OCI-LY7 (cell line): ENCODE results near the gene BCDIN3D. TPM values are rescaled to one million over a fixed set of nuclear protein-coding genes. Genes with fewer than 3 reads are reported as not detected.

Experiments
- BruUV-seq: library from RNA; stranded (reverse); fragments of 400-500 nt; replicated peaks from 2 replicates; lab custom pipeline; 2021; lab: Mats Ljungman, UMichigan
- CTCF ChIA-PET: fragments of 300-600 bp; sonication (Branson Sonifier 250); formaldehyde crosslinking; loops from one replicate; lab custom pipeline; 2022; ENCODE audit warnings: antibody characterized with exemption; ENCODE audit not compliant: unreplicated experiment; lab: Charles Lee
- POLR2A ChIA-PET: fragments of 300-600 bp; sonication (Branson Sonifier 250); formaldehyde crosslinking; loops from one replicate; lab custom pipeline; 2022; ENCODE audit warnings: antibody characterized with exemption; lab: Charles Lee
- DNase-seq: peaks from one replicate; pipeline ENCODE4 v3.0.0-alpha.2; 2015; ENCODE audit warnings: low spot score
- H2AFZ ChIP-seq: fragments of 200-600 bp; sonication (generic), shearing (Covaris generic); 2 replicates; pipeline ENCODE4 v1.6.1; 2014; ENCODE audit warnings: mild to moderate bottlenecking, antibody characterized with exemption, low read length, moderate library complexity
- H3K27ac ChIP-seq: fragments of 200-600 bp; sonication (generic); 2 replicates; pipeline ENCODE4 v1.5.1; 2014; ENCODE audit warnings: mixed run types, low read depth, mild to moderate bottlenecking, moderate library complexity, low read length, inconsistent platforms; ENCODE audit not compliant: poor library complexity, severe bottlenecking
- H3K36me3 ChIP-seq: fragments of 200-600 bp; sonication (generic); 2 replicates; pipeline ENCODE4 v1.6.1; 2014; ENCODE audit warnings: mild to moderate bottlenecking, antibody characterized with exemption, low read length, moderate library complexity, mixed read lengths; ENCODE audit not compliant: insufficient read depth
- H3K4me1 ChIP-seq: fragments of 200-600 bp; sonication (generic); 2 replicates; pipeline ENCODE4 v1.5.1; 2014; ENCODE audit warnings: mild to moderate bottlenecking, low read length; ENCODE audit not compliant: insufficient read depth, poor library complexity, severe bottlenecking
- H3K4me2 ChIP-seq: fragments of 200-600 bp; sonication (generic); 2 replicates; pipeline ENCODE4 v1.6.1; 2014; ENCODE audit warnings: mild to moderate bottlenecking, low read length
- H3K4me3 ChIP-seq: fragments of 200-600 bp; sonication (generic); 2 replicates; pipeline ENCODE4 v1.5.1; 2014; ENCODE audit warnings: mild to moderate bottlenecking, low read depth, low read length; ENCODE audit not compliant: poor library complexity, severe bottlenecking
- H3K79me2 ChIP-seq: fragments of 200-600 bp; sonication (generic); 2 replicates; pipeline ENCODE4 v1.6.1; 2016; ENCODE audit warnings: low read depth, mild to moderate bottlenecking, low read length, moderate library complexity, mixed read lengths; ENCODE audit not compliant: insufficient read depth
- H3K9me2 ChIP-seq: fragments of 200-600 bp; sonication (generic); 2 replicates; pipeline ENCODE4 v1.6.1; 2016; ENCODE audit warnings: mild to moderate bottlenecking, low read length, mixed read lengths; ENCODE audit not compliant: insufficient read depth
- H3K9me3 ChIP-seq: fragments of 200-600 bp; sonication (generic); 2 replicates; pipeline ENCODE4 v1.6.1; 2014; ENCODE audit warnings: mild to moderate bottlenecking, mixed run types, low read length, mixed read lengths
- H4K20me1 ChIP-seq: fragments of 200-600 bp; sonication (generic); 2 replicates; pipeline ENCODE4 v1.6.1; 2014; ENCODE audit warnings: mild to moderate bottlenecking, antibody characterized with exemption, low read length, moderate library complexity, mixed read lengths; ENCODE audit not compliant: insufficient read depth
- CTCF ChIP-seq: fragments of 200-600 bp; sonication (generic); conservative IDR thresholded peaks from 2 replicates; pipeline ENCODE4 v1.5.1; 2014; ENCODE audit warnings: mild to moderate bottlenecking, antibody characterized with exemption, low read length, moderate library complexity, mixed read lengths
- EZH2phosphoT487 ChIP-seq: fragments of 200-600 bp; sonication (generic); IDR thresholded peaks from 2 replicates; pipeline ENCODE4 v1.6.1; 2018; ENCODE audit warnings: low read depth, borderline replicate concordance, mild to moderate bottlenecking, mixed run types, antibody characterized with exemption, low read length, moderate library complexity, mixed read lengths
- intact Hi-C: fragments of 100-400 bp; cut with micrococcal nuclease; formaldehyde crosslinking; loops from one replicate; pipeline ENCODE4 v1.10.0; 2022; ENCODE audit not compliant: unreplicated experiment
- total RNA-seq, 2 experiments: library from RNA; depleted of rRNA in 1 of 2; stranded (reverse); fragments of >200 nt in 1 of 2; shearing (Covaris generic) in 1 of 2; gene quantifications; 2 replicates each; pipeline ENCODE4 v1.2.3, GENCODE V29; 2014 to 2022

BCDIN3D gene
- total RNA-seq, 2 experiments from 2014 or later: 8.4 to 10.1 TPM

- H3K4me1 ChIP-seq: no peaks in the 10 kb centered on the region
- no peak overlapping the region for H3K27ac ChIP-seq
- BruUV-seq: no TSS peak
- POLR2A ChIA-PET: no interaction called here
- H2AFZ ChIP-seq: no peak overlapping the region
- no peak overlapping the region for H3K4me3 ChIP-seq
- no peak for TF ChIP-seq CTCF
- TF ChIP-seq EZH2phosphoT487: no peak
- CTCF ChIA-PET: no interaction called here
- no peak overlapping the region for H3K4me2 ChIP-seq
- H4K20me1 ChIP-seq: no peaks in the 10 kb centered on the region
- H3K36me3 ChIP-seq: no peaks in the 10 kb centered on the region; the same call in 1 of the 2 replicates
- H3K79me2 ChIP-seq: no peaks in the 10 kb centered on the region
- intact Hi-C loops: no loop called here
- no peak for DNase-seq
- H3K9me2 ChIP-seq: no peaks in the 10 kb centered on the region
- H3K9me3 ChIP-seq: no peaks in the 10 kb centered on the region
Observed at GRCh38 chr12:49795654-49796105, 47.2 kb downstream of the BCDIN3D start.

GRCh38 chr12:49794811-49795653 is 47.9 kb downstream of the BCDIN3D start:
- no TSS peak for BruUV-seq
- no peaks in the 10 kb centered on the region; the same call in 1 of the 2 replicates for H3K36me3 ChIP-seq
- intact Hi-C loops: no loop called here
- CTCF ChIA-PET: no interaction called here
- no peak for DNase-seq
- H3K79me2 ChIP-seq: no peaks in the 10 kb centered on the region
- no peaks in the 10 kb centered on the region for H3K9me3 ChIP-seq
- no peaks in the 10 kb centered on the region for H3K9me2 ChIP-seq
- H3K27ac ChIP-seq: no peak overlapping the region
- H3K4me1 ChIP-seq: no peaks in the 10 kb centered on the region
- H2AFZ ChIP-seq: no peak overlapping the region
- no peaks in the 10 kb centered on the region for H4K20me1 ChIP-seq
- no peak overlapping the region for H3K4me2 ChIP-seq
- POLR2A ChIA-PET: no interaction called here
- no peak overlapping the region for H3K4me3 ChIP-seq
- TF ChIP-seq EZH2phosphoT487: no peak
- TF ChIP-seq CTCF: no peak

- no peaks in the 10 kb centered on the region for H3K9me2 ChIP-seq
- no peaks in the 10 kb centered on the region for H3K9me3 ChIP-seq
- no peak overlapping the region for H2AFZ ChIP-seq
- intact Hi-C loops: no loop called here
- BruUV-seq: no TSS peak
- no peaks in the 10 kb centered on the region for H4K20me1 ChIP-seq
- H3K4me1 ChIP-seq: no peaks in the 10 kb centered on the region
- H3K27ac ChIP-seq: no peak overlapping the region
- ChIA-PET CTCF (no interaction called here), POLR2A (no interaction called here)
- no peak overlapping the region for H3K4me2 ChIP-seq
- H3K79me2 ChIP-seq: no peaks in the 10 kb centered on the region
- no peak for DNase-seq
- TF ChIP-seq CTCF (no peak), EZH2phosphoT487 (no peak)
- no peaks in the 10 kb centered on the region; the same call in 1 of the 2 replicates for H3K36me3 ChIP-seq
- no peak overlapping the region for H3K4me3 ChIP-seq
Observed at GRCh38 chr12:49794021-49794420, 48.9 kb downstream of the BCDIN3D start.
